Mammary epithelial cell (primary cell): ENCODE results near the gene PPP2CA.

Source experiments
- EZH2 ChIP-seq: IDR thresholded peaks from 2 replicates; pipeline ENCODE4 v1.6.1; 2012; ENCODE audit warnings: low read length, inconsistent platforms, borderline replicate concordance
- TF ChIP-seq, protein P1 (sequence below), 2 donors: IDR thresholded peaks in 1 of 2; conservative IDR thresholded peaks in 1 of 2; 2 replicates each; pipeline ENCODE4 v1.5.1; 2011 to 2012; ENCODE audit warnings: inconsistent platforms in 2 of 2, low read length in 2 of 2, mild to moderate bottlenecking in 2 of 2, control low read depth in 1 of 2, low read depth in 1 of 2; ENCODE audit not compliant: insufficient read depth in 1 of 2; ENCODE audit errors: extremely low read depth in 1 of 2

- TF ChIP-seq, protein P1, sequence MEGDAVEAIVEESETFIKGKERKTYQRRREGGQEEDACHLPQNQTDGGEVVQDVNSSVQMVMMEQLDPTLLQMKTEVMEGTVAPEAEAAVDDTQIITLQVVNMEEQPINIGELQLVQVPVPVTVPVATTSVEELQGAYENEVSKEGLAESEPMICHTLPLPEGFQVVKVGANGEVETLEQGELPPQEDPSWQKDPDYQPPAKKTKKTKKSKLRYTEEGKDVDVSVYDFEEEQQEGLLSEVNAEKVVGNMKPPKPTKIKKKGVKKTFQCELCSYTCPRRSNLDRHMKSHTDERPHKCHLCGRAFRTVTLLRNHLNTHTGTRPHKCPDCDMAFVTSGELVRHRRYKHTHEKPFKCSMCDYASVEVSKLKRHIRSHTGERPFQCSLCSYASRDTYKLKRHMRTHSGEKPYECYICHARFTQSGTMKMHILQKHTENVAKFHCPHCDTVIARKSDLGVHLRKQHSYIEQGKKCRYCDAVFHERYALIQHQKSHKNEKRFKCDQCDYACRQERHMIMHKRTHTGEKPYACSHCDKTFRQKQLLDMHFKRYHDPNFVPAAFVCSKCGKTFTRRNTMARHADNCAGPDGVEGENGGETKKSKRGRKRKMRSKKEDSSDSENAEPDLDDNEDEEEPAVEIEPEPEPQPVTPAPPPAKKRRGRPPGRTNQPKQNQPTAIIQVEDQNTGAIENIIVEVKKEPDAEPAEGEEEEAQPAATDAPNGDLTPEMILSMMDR (conservative IDR thresholded peaks at IDR 0.05 in 1 of 2, IDR thresholded peaks at IDR 0.05 in 1 of 2; ENCODE audit: extremely low read depth in 1 of 2, insufficient read depth in 1 of 2, low read depth in 1 of 2, low read length in 2 of 2), result no peak
- TF ChIP-seq EZH2, result no peak
Observed at GRCh38 chr5:134146651-134147518, 79.0 kb downstream of the PPP2CA start.
